ENCODE results near the gene C4orf50. TPM values are rescaled to one million over a fixed set of nuclear protein-coding genes. Genes with fewer than 3 reads are reported as not detected.

Gene C4orf50
- total and polyA plus RNA-seq, 10 of the 15 experiments (the other 5 are each of a cell fraction or from before 2014, with no cell fraction given) = 0.04 to 0.09 (median 0.05) TPM; not detected in 3

DNA sequence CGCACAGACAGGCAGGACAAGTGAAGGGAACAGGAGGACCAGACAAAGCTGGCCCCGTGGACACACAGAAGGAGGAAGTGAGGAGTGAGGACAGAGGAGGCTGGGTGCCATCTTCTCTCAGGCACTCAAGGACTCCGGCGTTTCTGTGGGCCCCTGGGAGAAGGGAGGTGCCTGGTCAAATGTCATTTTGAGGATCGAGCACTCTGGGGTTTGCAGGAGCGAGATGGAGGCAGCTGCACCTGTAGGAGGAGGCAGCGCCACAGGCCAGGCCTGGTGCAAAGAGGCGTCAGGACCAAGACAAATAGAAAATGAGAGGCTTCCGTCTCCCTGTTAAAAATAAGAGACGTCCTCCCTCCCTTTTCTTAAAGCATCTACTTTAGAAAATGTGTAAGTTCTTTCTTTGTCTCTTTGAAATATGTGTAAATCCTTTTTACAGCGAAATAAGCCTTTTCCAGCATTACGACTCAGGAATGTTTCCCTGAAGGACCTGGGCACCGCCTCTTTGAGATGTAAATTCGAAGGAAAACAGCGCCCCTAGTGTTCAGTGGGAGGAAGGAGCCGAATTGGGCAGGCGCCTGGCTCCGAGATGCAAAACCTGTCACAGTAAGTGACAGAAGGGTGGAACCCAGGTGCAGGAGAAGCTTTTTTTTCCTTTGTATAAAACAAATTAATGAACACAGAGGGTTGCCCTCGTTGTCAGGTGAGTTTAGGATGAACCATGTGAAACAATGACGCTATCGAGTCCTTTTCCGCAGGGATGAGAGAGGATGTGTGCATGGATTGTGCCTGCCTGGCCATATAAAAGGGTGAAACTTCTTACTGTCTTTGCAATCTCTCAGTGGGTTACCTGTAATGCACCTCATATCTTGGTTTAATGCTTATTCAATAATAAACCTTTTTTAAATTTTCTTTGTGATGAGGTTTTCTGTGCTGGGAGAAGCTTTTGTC lies 1.4 kb upstream of the C4orf50 start:
- Histone ChIP-seq H4K20me1 (ENCODE audit: control insufficient read depth, insufficient read depth) (no peaks in the 10 kb centered on the region), H3K9me3 (replicated peaks; ENCODE audit: control insufficient read depth, insufficient read depth, low read length) (no peaks in the 10 kb centered on the region), H3K4me1 (ENCODE audit: control insufficient read depth, insufficient read depth, low read length) (no peaks in the 10 kb centered on the region), H3K9ac (ENCODE audit: control insufficient read depth, insufficient read depth, low read length) (no peak overlapping the region), H3K79me2 (ENCODE audit: control insufficient read depth, insufficient read depth, low read length) (no peaks in the 10 kb centered on the region), H3K4me3 (no peak overlapping the region), H3K36me3 (ENCODE audit: control insufficient read depth in 2 of 2, insufficient read depth in 2 of 2, low read length in 1 of 2) (no peaks in the 10 kb centered on the region), H3K27me3 (replicated peaks in 1 of 2; ENCODE audit: control insufficient read depth in 2 of 2, insufficient read depth in 2 of 2, low read length in 1 of 2) (no peaks in the 10 kb centered on the region; a peak in 1 of 4 replicates), H2AFZ (ENCODE audit: control insufficient read depth, low read depth, low read length) (no peak overlapping the region), H3K4me2 (ENCODE audit: control insufficient read depth, insufficient read depth) (no peak overlapping the region), H3K27ac (ENCODE audit: control insufficient read depth, insufficient read depth) (no peak overlapping the region)
- ChIA-PET SMC1A (ENCODE audit: uncharacterized antibody, unreplicated experiment) (interaction anchor here (1.5 kb wide), 1 partner anchor 22 kb away, joined by 3 read pairs; no protein-coding TSS in a partner anchor), POLR2A (no interaction called here), CTCF (interaction anchor here (0.7 to 3.2 kb wide), 7 partner anchors 9 to 404 kb away, joined by 3 to 19 read pairs (median 5); no protein-coding TSS in a partner anchor), RAD21 (ENCODE audit: unreplicated experiment) (no interaction called here)
- FAIRE-seq (peak; percentile 89), ATAC-seq (peak; percentile 80), DNase-seq (ENCODE audit: low read depth, low spot score) (no peak)
- no TSS peak for BruUV-seq (replicated peaks)
- WGBS (ENCODE audit: insufficient coverage, insufficient replicate concordance, low lambda C conversion rate, missing lambda C conversion rate) = 34% methylated on average over 22 of the region's 22 CpGs
- intact Hi-C loops (cut with micrococcal nuclease; ENCODE audit: unreplicated experiment) (no loop called here), in situ Hi-C loops (cut with MboI) (no loop called here)
- TF ChIP-seq ZNF274 (IDR thresholded peaks at IDR 0.05; ENCODE audit: insufficient read depth, insufficient read length) (no peak), FOXK2 (IDR thresholded peaks at IDR 0.05) (no peak), SUPT20H (IDR thresholded peaks at IDR 0.05; ENCODE audit: borderline replicate concordance, control insufficient read depth, low read depth, low read length) (no peak), PAX8 (IDR thresholded peaks at IDR 0.05) (no peak), RAD21 (IDR thresholded peaks at IDR 0.05; ENCODE audit: insufficient read depth, low read depth, low read length) (peak; percentile 46), POU2F2 (IDR thresholded peaks at IDR 0.05; ENCODE audit: borderline replicate concordance, low read depth, low read length) (peak; percentile 43; the same call in 1 of the 3 replicates)
- TF ChIP-seq, protein P1, sequence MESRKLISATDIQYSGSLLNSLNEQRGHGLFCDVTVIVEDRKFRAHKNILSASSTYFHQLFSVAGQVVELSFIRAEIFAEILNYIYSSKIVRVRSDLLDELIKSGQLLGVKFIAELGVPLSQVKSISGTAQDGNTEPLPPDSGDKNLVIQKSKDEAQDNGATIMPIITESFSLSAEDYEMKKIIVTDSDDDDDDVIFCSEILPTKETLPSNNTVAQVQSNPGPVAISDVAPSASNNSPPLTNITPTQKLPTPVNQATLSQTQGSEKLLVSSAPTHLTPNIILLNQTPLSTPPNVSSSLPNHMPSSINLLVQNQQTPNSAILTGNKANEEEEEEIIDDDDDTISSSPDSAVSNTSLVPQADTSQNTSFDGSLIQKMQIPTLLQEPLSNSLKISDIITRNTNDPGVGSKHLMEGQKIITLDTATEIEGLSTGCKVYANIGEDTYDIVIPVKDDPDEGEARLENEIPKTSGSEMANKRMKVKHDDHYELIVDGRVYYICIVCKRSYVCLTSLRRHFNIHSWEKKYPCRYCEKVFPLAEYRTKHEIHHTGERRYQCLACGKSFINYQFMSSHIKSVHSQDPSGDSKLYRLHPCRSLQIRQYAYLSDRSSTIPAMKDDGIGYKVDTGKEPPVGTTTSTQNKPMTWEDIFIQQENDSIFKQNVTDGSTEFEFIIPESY (IDR thresholded peaks at IDR 0.05) = no peak
- TF ChIP-seq, protein P2, sequence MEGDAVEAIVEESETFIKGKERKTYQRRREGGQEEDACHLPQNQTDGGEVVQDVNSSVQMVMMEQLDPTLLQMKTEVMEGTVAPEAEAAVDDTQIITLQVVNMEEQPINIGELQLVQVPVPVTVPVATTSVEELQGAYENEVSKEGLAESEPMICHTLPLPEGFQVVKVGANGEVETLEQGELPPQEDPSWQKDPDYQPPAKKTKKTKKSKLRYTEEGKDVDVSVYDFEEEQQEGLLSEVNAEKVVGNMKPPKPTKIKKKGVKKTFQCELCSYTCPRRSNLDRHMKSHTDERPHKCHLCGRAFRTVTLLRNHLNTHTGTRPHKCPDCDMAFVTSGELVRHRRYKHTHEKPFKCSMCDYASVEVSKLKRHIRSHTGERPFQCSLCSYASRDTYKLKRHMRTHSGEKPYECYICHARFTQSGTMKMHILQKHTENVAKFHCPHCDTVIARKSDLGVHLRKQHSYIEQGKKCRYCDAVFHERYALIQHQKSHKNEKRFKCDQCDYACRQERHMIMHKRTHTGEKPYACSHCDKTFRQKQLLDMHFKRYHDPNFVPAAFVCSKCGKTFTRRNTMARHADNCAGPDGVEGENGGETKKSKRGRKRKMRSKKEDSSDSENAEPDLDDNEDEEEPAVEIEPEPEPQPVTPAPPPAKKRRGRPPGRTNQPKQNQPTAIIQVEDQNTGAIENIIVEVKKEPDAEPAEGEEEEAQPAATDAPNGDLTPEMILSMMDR (IDR thresholded peaks at IDR 0.05 in 2 of 3, conservative IDR thresholded peaks at IDR 0.05 in 1 of 3; ENCODE audit: control insufficient read depth in 2 of 3, extremely low read depth in 1 of 3, insufficient read depth in 1 of 3, low read depth in 3 of 3, low read length in 3 of 3) = peak; percentile 59 to 89 (median 76)
- TF ChIP-seq, protein P3, sequence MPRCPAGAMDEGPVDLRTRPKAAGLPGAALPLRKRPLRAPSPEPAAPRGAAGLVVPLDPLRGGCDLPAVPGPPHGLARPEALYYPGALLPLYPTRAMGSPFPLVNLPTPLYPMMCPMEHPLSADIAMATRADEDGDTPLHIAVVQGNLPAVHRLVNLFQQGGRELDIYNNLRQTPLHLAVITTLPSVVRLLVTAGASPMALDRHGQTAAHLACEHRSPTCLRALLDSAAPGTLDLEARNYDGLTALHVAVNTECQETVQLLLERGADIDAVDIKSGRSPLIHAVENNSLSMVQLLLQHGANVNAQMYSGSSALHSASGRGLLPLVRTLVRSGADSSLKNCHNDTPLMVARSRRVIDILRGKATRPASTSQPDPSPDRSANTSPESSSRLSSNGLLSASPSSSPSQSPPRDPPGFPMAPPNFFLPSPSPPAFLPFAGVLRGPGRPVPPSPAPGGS (IDR thresholded peaks at IDR 0.05; ENCODE audit: borderline replicate concordance, insufficient read depth, low read depth, low read length, poor library complexity, severe bottlenecking) = no peak

Data from GM12878 (cell line).